HEK293 (cell line): ENCODE measurements around the gene CSMD2.

Source experiments
- CTCF ChIP-seq: fragments of 450-650 bp; formaldehyde crosslinking; IDR thresholded peaks from 2 replicates; pipeline ENCODE4 v1.5.1; 2016; ENCODE audit warnings: missing biosample characterization, missing genetic modification characterization
- KLF7 ChIP-seq: fragments of 450-650 bp; formaldehyde crosslinking; IDR thresholded peaks from 2 replicates; pipeline ENCODE4 v1.5.1; 2016; ENCODE audit warnings: missing biosample characterization, missing genetic modification characterization, borderline replicate concordance
- PBX3 ChIP-seq: sonication (generic); formaldehyde crosslinking; IDR thresholded peaks from 2 replicates; pipeline ENCODE4 v1.8.1; 2022; ENCODE audit warnings: mild to moderate bottlenecking, moderate library complexity, missing genetic modification reagents
- REST ChIP-seq: fragments of 450-650 bp; formaldehyde crosslinking; IDR thresholded peaks from 2 replicates; pipeline ENCODE4 v1.5.1; 2016; ENCODE audit warnings: missing biosample characterization, missing genetic modification characterization
- TCF7L2 ChIP-seq: IDR thresholded peaks from 2 replicates; pipeline ENCODE4 v1.6.1; 2011; ENCODE audit warnings: low read depth, mild to moderate bottlenecking, inconsistent platforms, low read length, moderate library complexity, borderline replicate concordance
- ZNF292 ChIP-seq: fragments of 450-650 bp; formaldehyde crosslinking; IDR thresholded peaks from 2 replicates; pipeline ENCODE4 v1.5.1; 2016; ENCODE audit warnings: low read depth, missing biosample characterization, missing genetic modification characterization, borderline replicate concordance
- ZNF398 ChIP-seq: fragments of 450-650 bp; formaldehyde crosslinking; IDR thresholded peaks from 2 replicates; pipeline ENCODE4 v1.5.1; 2017; ENCODE audit warnings: missing biosample characterization, missing genetic modification characterization
- ZNF768 ChIP-seq: fragments of 450-650 bp; formaldehyde crosslinking; IDR thresholded peaks from 2 replicates; pipeline ENCODE4 v1.5.1; 2018; ENCODE audit warnings: missing biosample characterization, mild to moderate bottlenecking, missing genetic modification characterization

DNA sequence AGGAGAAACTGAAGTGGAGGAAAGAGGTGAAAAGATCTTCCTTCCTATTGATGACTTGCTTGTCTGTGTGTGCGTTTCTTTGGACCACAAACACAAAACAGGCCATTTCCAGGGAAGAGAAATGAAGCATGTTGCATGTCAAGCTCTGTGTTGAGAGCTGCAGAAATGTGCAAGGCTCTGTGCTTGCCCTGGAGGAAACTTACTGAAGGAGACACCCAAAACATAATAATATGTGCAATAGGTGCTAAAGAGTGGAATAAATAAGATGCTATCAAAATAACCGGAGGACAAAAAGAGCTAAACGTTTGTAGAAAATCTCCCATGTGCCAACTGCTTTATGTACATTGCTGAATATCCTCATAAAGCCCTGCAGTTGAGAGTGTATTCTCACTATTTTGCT, 496.3 kb downstream of the CSMD2 start:
- no peak for TF ChIP-seq REST
- TF ChIP-seq ZNF398 (tag by site-specific recombination), result no peak
- no peak for TF ChIP-seq CTCF (tag by site-specific recombination)
- TF ChIP-seq ZNF292 (tag by site-specific recombination), result no peak
- no peak for TF ChIP-seq PBX3
- no peak for TF ChIP-seq KLF7 (tag by site-specific recombination)
- no peak for TF ChIP-seq TCF7L2
- TF ChIP-seq ZNF768, result no peak
